Right kidney (tissue), 1 donor: ENCODE results near the gene LRRC45.

Source experiments
- DNase-seq: peaks from one replicate; pipeline ENCODE4 v3.0.0-alpha.2; 2016

LRRC45 gene

DNA sequence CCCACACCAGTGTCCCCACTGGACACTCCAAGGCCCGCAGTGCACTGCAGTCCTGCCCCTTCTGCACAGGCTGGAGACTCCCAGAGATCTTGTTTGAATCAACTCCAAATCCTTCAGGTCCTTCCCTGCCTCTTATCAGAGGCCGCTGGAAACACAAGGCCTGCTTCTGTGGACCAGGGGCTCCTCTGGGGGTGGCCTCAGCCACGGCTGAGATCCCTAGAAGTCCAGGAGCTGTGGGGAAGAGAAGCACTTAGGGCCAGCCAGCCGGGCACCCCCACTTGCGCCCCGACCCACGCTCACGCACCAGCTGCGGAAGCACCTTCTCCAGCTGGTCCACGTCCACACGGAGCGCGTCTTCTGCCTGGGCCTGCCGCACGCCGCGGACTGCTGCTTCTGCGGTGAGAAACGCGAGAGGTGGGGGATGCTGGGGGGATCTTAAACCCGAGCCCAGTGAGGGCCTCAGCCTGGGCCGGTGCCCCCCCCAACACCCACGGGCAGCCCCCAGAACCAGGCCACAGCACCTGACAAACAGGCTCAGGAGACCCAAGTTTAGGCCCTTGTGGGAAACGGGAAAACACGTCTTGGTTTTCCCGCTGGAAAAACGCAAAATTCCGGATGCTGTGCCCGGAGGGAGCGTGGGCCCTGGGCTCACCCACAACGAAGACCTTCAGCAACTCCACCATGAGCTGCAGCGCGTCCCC is 4.0 kb upstream of the LRRC45 start:
- no peak for DNase-seq

- no peak for DNase-seq
These were observed 3.2 kb upstream of the LRRC45 start for GRCh38 chr17:82019690-82020571.

DNA sequence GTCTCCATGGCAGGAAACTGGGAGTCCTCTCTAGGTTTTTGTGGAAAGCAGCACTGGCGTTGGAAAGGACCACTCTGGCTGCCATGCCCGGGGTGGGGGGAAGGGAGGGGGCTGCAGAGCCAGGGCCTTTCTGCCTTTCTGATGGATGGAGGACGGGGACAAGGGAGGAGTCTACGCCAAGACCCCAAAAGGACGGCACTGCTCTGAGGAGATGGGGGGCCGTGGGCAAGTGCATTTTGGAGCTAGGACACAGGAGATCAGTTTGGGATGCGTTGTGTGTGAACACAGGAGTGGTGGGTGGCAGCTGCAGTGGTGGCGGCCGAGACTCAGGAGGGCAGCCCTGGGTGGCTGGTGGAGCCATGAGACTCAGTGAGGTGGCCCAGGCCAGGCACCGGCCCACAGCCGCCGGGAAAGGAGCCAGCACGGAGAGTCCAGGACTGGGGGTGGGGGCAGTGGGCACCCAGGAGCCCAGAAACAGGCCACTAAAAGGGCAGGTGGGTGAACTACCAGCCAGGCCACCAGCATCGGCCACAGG is 2.5 kb upstream of the LRRC45 start:
- DNase-seq = no peak

DNA sequence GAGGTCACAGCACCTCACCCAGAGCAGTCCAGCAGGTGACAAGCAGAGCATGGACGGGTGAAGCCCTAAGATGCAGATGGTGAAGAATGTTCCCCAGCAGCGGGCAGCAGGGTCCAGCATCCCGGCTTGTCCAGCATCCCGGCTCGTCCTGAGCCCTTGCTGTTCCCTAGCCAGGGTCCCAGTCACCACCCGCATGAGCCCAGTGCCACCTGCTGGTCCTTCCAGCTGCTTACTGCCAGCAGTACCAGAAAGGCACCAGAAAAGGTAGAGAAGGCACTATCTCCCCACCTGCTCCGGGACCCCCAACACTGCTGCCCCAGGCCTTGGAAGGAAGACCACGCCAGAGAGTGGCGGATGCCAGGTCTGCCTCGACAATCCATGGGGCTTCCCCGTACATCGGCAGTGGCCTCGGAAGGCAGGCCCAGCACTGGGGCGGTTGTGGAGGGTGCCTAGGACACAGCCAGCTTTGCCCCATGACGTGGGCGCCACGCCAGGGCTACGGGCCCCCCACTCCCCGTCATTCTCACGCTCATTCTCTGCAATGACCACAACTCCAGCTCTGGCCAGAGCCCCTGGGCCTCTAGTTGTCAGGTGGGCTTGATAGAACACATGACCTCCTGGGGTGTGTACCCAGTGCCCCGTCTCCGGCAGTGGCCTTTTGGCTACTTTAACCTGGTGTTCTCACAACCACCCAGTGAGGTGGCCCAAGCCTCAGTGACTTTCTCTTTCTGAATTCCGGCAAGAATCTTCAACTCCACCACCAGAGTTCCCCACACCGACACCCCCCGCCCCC is 1.8 kb upstream of the LRRC45 start:
- DNase-seq = peak; percentile 65

DNA sequence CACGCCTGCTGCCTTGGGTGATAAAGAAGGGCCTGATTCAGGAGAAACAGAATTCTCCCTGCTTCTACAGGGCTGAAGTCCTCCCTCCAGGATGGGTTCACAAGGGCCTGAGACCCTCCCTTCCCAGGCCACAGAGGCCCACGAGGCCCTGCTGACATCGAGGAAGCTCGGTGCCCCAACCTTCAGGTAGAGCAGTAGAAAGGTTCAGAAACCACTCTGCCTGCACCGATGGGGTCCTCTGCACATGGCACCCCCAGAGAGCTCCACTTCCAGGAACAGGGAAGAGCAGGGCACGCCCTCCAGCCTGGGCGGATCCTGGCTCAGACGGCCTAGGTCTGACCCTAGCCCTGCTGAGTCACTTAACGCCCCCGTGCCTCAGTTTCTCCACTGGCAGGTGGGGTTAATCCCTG is 1.2 kb upstream of the LRRC45 start:
- DNase-seq = no peak

DNA sequence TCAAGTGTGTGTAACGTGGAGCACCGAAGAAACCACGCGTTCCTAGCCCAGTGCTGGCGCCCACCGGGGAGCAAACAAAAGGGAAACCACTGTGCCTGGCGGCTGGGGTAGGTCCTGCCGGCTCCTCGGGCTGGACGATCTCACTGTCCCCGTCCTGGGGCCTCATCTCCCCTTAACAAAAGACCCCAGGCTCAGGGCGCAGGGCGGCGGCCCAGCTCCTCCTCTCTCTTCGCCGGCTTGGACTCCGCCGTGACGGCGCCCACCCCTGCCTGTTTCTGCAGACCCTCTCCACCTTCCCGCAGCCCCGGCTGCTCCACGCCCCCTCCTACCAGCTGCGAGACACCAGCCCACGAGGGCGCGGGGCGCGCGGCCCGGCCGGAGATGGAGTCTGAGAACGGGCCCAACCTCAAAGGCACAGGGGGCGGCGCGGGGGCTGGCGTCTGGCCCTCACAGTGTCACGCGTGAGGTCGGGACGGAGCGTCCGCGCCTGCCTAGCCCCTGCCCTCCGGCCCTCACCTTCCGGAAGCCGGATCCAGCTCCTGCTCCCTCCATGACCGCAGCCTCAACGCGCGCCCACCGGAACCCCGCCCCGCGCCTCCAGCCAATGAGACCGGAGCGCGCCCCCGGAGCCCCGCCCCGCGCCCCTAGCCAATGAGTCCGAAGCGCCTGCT is 660 bp upstream of the LRRC45 start, which contains the start of gene CENPX:
Gene CENPX, minus strand, starts transcription at position 569 of the 671 bp plus-strand sequence. Its CDS starts 17 bp downstream, at position 552.
- DNase-seq = peak; percentile 84

- DNase-seq = peak; percentile 76
These were observed 539 bp downstream of the LRRC45 start for GRCh38 chr17:82023447-82024241.

DNA sequence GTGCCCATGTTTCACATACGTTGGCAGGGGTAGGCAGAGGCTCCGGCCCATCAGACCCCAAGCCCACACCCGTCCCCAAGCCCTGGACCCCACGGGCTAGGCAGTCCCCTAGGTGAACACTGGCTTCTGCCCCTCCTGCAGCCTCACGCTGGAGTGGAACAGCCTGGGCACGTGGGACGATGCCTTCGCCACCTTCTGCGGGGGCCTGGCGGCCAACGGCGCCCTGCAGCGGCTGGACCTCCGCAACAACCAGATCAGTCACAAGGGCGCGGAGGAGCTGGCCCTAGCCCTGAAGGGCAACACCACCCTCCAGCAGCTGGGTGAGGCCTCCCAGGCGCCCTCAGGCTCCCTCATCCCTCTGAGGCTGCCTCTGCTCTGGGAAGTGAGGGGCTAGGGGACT is 1.8 kb downstream of the LRRC45 start:
- DNase-seq = no peak

- DNase-seq = no peak
These were observed 2.4 kb downstream of the LRRC45 start for GRCh38 chr17:82025401-82026107.

DNA sequence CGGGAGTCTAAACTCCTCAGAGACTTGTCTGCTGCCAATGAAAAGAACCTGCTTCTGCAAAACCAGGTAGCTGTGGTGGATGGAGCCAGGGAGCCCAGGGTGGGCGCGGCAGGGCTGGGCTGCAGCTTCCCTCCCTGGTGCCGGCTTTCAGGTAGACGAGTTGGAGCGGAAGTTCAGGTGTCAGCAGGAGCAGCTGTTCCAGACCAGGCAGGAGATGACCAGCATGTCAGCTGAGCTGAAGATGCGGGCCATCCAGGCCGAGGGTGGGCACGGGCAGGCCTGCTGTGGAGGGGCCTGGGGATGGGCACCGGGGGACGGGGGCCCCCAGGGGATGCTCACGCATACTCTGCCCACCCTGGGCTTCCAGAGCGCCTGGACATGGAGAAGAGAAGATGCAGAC is 5.1 kb downstream of the LRRC45 start:
- no peak for DNase-seq

GRCh38 chr17:82028966-82029365 is 5.9 kb downstream of the LRRC45 start:
- no peak for DNase-seq

DNA sequence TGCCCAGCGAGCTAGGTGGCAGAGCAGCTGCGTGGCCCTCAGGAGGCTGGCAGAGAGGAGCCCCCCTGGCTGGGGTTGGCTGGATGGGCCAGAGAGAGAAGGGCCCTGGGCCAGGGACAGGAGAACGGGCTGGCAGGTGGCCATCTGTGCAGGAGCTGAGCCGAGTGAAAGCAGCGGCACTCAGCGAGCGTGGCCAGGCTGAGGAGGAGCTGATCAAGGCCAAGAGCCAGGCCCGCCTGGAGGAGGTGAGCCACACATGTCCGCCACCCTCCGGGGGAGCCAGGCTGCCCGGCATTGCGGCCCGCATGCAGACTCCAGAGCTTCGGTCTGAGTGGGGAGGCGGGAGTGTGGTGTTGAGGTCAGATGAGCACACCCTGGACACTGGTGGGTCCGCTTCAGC is 6.3 kb downstream of the LRRC45 start:
- no peak for DNase-seq

DNA sequence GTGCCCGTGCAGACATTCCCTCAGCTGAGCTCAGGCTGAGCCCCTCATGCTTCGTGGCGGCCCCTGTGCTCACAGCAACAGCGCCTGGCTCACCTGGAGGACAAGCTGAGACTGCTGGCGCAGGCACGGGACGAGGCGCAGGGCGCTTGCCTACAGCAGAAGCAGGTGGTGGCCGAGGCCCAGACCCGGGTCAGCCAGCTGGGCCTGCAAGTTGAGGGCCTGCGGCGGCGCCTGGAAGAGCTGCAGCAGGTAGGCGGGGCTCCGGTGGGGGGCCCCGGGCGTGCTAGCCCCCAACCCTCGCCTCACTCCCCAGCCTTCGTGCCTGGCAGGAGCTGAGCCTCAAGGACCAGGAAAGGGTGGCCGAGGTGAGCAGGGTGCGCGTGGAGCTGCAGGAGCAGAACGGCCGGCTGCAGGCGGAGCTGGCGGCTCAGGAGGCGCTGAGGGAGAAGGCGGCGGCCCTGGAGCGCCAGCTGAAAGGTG is 6.9 kb downstream of the LRRC45 start:
- DNase-seq = peak; percentile 80

DNA sequence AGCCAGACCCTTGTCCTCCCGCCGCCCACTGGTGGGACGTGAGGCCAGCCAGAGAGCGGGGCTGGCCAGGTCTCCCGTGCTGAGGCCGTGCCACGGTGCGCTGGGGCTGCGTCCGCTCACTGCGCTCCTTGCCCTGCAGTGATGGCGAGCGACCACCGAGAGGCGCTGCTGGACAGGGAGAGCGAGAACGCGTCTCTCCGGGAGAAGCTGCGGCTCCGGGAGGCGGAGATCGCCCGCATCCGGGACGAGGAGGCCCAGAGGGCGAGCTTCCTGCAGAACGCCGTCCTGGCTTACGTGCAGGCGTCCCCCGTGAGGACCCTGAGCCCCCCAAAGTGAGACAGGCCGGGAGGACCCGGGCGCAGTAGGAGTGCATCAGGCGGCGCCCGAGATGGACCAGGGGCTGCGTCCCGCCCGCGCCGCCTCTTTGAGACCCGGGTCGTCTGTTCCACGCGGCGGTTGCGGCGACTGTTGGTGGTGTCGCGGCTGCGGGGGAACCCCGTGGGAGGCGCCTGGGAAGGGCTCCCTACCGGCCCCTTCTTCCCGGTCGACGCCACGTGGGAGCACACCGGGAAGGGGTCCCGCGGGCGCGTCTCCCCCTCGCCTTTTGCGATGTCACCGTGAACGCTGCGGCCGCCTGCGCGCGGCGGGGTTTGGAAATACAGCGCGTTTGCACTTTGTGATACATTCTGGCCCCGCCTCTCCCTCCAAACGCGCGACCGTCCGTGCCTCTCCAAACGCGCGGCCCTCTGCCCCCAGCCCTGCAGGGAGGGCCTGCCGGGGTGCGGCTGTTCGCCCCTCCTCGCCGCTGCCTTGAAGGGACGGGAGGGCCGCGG is 7.6 kb downstream of the LRRC45 start:
- DNase-seq = peak; percentile 91

- no peak for DNase-seq
These were observed 8.3 kb downstream of the LRRC45 start, which contains the start of gene RAC3 for GRCh38 chr17:82031303-82031884. Gene RAC3 (plus strand): TSS chr17:82031678. CDS start chr17:82031762, 84 bp downstream.

DNA sequence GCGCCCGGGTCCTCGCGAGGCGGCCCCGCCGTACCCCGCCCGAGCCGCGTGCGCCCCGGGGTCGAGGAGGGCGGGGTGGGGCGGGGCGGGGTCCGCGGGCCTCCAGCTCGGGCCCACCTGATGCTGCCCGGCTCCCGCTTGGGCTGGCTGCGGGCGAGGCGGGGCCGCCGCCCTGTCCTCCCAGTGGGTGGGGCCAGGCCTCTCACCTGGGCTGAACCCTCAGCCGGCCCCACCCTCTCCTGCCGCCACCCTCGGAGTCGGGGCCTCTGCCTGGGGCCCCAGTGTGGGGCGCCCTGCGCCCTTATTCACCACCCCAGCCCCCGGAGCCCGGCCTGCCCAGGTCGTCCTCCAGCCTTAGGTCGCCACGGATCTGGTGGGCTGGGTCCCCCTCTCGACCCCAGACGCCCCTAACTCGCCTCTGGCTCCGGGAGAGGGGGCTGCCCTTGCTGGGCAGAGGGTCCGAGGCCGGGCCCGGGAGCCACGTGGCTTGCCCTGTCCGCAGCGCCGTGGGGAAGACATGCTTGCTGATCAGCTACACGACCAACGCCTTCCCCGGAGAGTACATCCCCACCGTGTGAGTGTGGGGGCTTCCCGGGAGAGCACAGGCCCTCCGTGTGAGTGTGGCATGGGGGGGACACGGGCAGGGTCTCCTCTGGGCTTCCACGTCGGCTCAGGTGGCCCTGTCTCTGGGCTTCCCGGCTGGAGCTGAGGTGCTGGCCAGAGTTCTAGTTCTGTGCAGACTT is 9.0 kb downstream of the LRRC45 start:
- peak; percentile 52 for DNase-seq

DNA sequence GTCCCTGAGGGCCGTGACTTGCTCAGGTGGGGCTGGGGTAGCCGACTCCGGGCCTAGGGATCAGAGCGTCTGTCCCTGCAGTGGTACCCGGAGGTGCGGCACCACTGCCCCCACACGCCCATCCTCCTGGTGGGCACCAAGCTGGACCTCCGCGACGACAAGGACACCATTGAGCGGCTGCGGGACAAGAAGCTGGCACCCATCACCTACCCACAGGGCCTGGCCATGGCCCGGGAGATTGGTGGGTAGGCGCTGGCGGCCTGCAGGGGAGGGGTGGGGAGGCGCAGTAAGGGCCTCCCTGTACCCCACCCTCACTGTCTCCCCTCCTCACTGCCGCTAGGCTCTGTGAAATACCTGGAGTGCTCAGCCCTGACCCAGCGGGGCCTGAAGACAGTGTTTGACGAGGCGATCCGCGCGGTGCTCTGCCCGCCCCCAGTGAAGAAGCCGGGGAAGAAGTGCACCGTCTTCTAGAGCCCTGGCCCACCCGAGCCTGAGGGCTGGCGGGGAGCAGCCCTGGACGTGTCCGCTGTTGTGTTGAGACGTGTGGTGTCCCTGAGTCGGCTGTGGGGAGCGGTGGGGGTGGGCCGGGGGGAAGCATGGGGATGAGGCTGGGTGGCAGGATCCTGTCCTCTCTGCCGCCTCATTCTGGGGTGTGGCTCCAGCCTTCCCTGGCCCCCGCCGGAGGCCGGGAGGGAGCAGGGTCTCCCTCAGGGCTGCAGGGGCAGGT is 10.4 kb downstream of the LRRC45 start:
- no peak for DNase-seq
